Calu3 (cell line): Measurements from ENCODE around the gene SSBP3. TPM values are rescaled to one million over a fixed set of nuclear protein-coding genes. Genes with fewer than 3 reads are reported as not detected.

ENCODE experiments used
- BruUV-seq: library from RNA; stranded (reverse); fragments of 400-500 nt; replicated peaks from 2 replicates; lab custom pipeline; 2021; lab: Mats Ljungman, UMichigan
- CTCF ChIA-PET: fragments of 300-600 bp; sonication (Branson Sonifier 250); formaldehyde crosslinking; loops from one replicate; lab custom pipeline; 2022; ENCODE audit warnings: antibody characterized with exemption; lab: Charles Lee
- DNase-seq: peaks from one replicate; pipeline ENCODE4 v3.0.0; 2022
- H3K27ac Mint-ChIP-seq: one replicate; pipeline ENCODE4 v1.8.0; 2022; ENCODE audit warnings: mixed read lengths; ENCODE audit not compliant: unreplicated experiment
- H3K27me3 Mint-ChIP-seq: one replicate; pipeline ENCODE4 v1.8.0; 2022; ENCODE audit warnings: mixed read lengths; ENCODE audit not compliant: unreplicated experiment
- H3K36me3 Mint-ChIP-seq: one replicate; pipeline ENCODE4 v1.8.0; 2022; ENCODE audit warnings: mild to moderate bottlenecking, moderate library complexity, mixed read lengths; ENCODE audit not compliant: insufficient read depth, unreplicated experiment
- H3K4me1 Mint-ChIP-seq: one replicate; pipeline ENCODE4 v1.8.0; 2022; ENCODE audit warnings: mild to moderate bottlenecking, low read depth, mixed read lengths; ENCODE audit not compliant: unreplicated experiment
- H3K4me3 Mint-ChIP-seq: one replicate; pipeline ENCODE4 v1.8.0; 2022; ENCODE audit warnings: mild to moderate bottlenecking, low read depth, moderate library complexity, mixed read lengths; ENCODE audit not compliant: unreplicated experiment
- H3K9me3 Mint-ChIP-seq: one replicate; pipeline ENCODE4 v1.8.0; 2022; ENCODE audit warnings: low read depth, mixed read lengths; ENCODE audit not compliant: unreplicated experiment
- intact Hi-C: fragments of 100-400 bp; cut with micrococcal nuclease; formaldehyde crosslinking; loops from one replicate; pipeline ENCODE4 v1.10.0; 2022; ENCODE audit not compliant: unreplicated experiment
- total RNA-seq: library from RNA; stranded (reverse); gene quantifications from 2 replicates; pipeline ENCODE4 v1.2.3, GENCODE V29; 2022
- TF ChIP-seq, protein P1 (sequence below): fragments of 200-600 bp; IDR thresholded peaks from one replicate; pipeline ENCODE4 v1.8.0; 2022; ENCODE audit warnings: antibody characterized with exemption; ENCODE audit not compliant: unreplicated experiment

SSBP3 gene
- total RNA-seq, 1 experiment from 2014 or later = 16.6 TPM

DNA sequence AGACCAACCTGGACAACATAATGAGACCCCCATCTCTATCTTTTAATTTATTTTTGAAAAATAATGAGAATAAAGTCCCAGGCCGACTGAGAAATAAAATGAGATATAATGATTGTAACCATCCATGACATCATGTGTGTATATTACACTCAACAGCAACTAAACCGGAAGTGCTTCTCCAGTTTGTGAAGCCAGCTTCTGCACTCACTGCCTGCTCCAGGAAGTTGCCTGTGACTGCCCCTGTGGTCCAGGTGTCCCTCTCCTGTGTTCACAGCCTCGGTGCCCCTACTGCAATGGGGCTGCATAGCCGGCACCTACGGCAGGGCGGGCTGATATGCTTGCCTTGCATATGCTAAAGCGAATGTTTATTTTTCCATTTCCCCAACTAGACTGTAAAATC lies 68.3 kb downstream of the SSBP3 start:
- no peak overlapping the region for H3K27ac Mint-ChIP-seq

DNA sequence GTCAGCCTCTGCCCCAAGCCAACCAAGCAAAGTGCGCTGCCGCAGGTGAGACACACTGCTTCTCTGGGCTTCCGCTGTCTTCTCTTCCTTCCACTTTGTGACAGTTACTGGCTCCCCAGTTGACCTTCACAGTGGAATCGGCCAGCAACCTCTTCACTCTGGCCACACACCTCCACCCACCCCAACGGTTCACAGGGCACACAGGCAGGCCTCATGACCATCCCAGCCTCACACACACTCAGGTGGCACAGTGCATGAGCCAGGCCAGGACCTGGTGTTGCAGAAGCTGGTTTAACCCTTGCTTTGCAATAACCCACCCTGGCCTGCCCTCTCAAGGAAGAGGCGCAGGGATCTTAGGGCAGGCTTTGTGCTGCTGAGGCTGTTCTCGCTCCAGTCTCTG lies 69.2 kb downstream of the SSBP3 start:
- Mint-ChIP-seq H3K9me3 (no peaks in the 10 kb centered on the region), H3K4me3 (no peak overlapping the region), H3K4me1 (no peaks in the 10 kb centered on the region), H3K27me3 (no peaks in the 10 kb centered on the region), H3K27ac (no peak overlapping the region), H3K36me3 (no peaks in the 10 kb centered on the region)
- no peak for DNase-seq
- intact Hi-C loops = no loop called here
- BruUV-seq = no TSS peak
- CTCF ChIA-PET = no interaction called here
- TF ChIP-seq, protein P1, sequence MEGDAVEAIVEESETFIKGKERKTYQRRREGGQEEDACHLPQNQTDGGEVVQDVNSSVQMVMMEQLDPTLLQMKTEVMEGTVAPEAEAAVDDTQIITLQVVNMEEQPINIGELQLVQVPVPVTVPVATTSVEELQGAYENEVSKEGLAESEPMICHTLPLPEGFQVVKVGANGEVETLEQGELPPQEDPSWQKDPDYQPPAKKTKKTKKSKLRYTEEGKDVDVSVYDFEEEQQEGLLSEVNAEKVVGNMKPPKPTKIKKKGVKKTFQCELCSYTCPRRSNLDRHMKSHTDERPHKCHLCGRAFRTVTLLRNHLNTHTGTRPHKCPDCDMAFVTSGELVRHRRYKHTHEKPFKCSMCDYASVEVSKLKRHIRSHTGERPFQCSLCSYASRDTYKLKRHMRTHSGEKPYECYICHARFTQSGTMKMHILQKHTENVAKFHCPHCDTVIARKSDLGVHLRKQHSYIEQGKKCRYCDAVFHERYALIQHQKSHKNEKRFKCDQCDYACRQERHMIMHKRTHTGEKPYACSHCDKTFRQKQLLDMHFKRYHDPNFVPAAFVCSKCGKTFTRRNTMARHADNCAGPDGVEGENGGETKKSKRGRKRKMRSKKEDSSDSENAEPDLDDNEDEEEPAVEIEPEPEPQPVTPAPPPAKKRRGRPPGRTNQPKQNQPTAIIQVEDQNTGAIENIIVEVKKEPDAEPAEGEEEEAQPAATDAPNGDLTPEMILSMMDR = no peak

More for the DNA sequence above, 68.3 kb downstream of the SSBP3 start:
- TF ChIP-seq, protein P1 = no peak
- Mint-ChIP-seq H3K4me1 (no peaks in the 10 kb centered on the region), H3K36me3 (no peaks in the 10 kb centered on the region), H3K4me3 (no peak overlapping the region), H3K27me3 (no peaks in the 10 kb centered on the region), H3K9me3 (no peaks in the 10 kb centered on the region)
- no TSS peak for BruUV-seq
- intact Hi-C loops = no loop called here
- no peak for DNase-seq
- CTCF ChIA-PET = interaction anchor here (0.5 kb wide), 1 partner anchor 253 kb away, joined by 3 read pairs; no protein-coding TSS in a partner anchor

DNA sequence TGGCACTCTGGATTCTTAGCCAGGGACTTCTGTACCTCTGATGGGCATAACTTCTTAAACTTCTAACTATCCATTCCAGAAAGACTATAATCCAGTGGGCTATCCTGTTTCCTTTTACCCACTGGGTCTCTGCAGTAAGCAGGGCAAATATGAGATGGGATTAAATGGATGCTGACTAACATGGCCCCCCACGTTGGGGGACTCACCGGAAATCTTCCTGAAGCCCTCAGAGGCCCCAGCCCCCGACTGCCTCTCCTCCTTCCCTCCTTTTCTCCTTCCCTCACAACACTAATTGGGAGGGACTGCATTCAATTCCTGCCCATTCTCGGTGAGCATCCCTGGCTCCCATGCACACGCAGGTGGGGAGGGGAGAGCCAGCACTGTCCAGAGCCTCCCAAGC lies 70.1 kb downstream of the SSBP3 start:
- Mint-ChIP-seq H3K4me3 (no peak overlapping the region), H3K27ac (no peak overlapping the region), H3K36me3 (no peaks in the 10 kb centered on the region), H3K9me3 (no peaks in the 10 kb centered on the region), H3K4me1 (no peaks in the 10 kb centered on the region), H3K27me3 (no peaks in the 10 kb centered on the region)
- intact Hi-C loops = no loop called here
- BruUV-seq = no TSS peak
- TF ChIP-seq, protein P1 = no peak
- CTCF ChIA-PET = no interaction called here
- DNase-seq = no peak

DNA sequence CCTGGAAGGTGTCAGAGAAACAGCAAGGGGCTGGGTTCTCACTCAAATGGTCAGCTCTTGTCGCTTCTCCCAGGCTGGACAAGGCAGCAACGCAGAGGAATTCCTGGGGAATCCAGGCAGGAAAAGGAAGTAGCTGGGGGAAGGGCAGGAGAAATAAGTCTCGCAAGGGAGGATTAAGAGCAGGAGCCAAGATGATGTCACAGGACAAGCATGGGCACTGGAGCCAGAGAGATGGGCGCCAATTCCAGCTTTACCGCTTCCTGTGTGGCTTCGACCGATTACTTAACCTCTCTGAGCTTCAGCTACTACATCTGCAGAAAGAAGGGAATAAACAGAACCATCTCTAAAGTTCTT lies 70.5 kb downstream of the SSBP3 start:
- Mint-ChIP-seq H3K36me3 (no peaks in the 10 kb centered on the region), H3K27ac (no peak overlapping the region), H3K4me3 (no peak overlapping the region), H3K27me3 (no peaks in the 10 kb centered on the region), H3K9me3 (no peaks in the 10 kb centered on the region), H3K4me1 (no peaks in the 10 kb centered on the region)
- CTCF ChIA-PET = interaction anchor here (1.3 kb wide), 1 partner anchor 23 kb away, joined by 3 read pairs; no protein-coding TSS in a partner anchor
- no peak for DNase-seq
- TF ChIP-seq, protein P1 = no peak
- BruUV-seq = no TSS peak
- intact Hi-C loops = no loop called here
